H54 (cell line): Measurements from ENCODE around the gene NOS1.
"Not testable (repeated sequence)": the region's sequence is repeated elsewhere in the genome, so short reads cannot be mapped to it uniquely, and the experiment has no call there.

Experiments
- DNase-seq: peaks from one replicate; pipeline ENCODE4 v3.0.0; 2011; ENCODE audit warnings: low spot score, mixed read lengths; ENCODE audit not compliant: insufficient read length
- FAIRE-seq: peaks from 3 replicates; lab custom pipeline; 2011; peaks lifted over from hg19 to GRCh38; lab: Jason Lieb, UNC
- POLR2A ChIP-seq: IDR thresholded peaks from 2 replicates; pipeline ENCODE4 v1.6.1; 2011; ENCODE audit warnings: low read depth, mild to moderate bottlenecking, low read length

The NOS1 gene

DNA sequence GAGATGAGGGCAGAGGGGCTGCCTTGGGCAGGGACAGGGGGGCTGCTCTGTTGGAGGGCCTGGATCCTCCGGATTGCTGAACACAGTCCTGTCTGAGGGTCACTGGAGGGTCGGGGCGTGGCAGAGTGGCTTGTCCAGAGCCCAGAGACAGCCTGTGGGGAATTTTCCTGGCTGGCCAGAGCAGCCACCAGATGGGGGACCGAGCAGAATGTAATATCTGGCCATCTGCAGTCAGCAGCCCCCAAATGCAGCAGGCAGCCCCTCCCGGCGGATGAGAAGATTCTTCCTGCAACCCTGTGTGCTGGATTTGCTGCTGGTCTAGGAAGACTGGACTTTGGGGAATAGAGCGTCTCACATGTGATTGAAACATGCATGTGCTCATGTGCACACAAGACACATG lies 23.3 kb upstream of the NOS1 start:
- FAIRE-seq (no peak), DNase-seq (no peak)
- no peak for TF ChIP-seq POLR2A

- FAIRE-seq (no peak), DNase-seq (no peak)
- no peak for TF ChIP-seq POLR2A
Observed at GRCh38 chr12:117380083-117380482, 18.7 kb upstream of the NOS1 start.

- no peak for TF ChIP-seq POLR2A
- FAIRE-seq (no peak), DNase-seq (no peak)
Observed at GRCh38 chr12:117377758-117378157, 16.3 kb upstream of the NOS1 start.

DNA sequence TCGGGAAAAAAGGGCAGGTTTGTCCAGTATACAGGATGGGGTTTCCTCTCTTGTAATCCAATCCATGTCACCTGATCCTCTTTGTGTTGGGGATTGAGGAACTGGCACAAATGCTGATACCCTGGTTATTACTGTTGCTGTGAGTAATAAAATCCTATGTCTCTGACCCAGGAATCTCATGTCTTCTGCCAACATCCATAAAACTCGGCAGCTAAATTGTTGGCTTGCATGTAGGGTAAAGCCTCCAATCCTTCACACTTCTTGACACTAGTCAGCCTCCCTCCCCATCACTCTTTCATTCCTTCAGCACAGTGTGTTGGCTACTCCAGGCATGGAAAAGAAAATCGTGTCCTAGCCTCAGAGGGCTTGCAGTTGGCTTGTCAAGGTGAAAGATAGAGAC lies 9.2 kb upstream of the NOS1 start:
- TF ChIP-seq POLR2A, result no peak
- no peak for DNase-seq
- FAIRE-seq, result no peak

DNA sequence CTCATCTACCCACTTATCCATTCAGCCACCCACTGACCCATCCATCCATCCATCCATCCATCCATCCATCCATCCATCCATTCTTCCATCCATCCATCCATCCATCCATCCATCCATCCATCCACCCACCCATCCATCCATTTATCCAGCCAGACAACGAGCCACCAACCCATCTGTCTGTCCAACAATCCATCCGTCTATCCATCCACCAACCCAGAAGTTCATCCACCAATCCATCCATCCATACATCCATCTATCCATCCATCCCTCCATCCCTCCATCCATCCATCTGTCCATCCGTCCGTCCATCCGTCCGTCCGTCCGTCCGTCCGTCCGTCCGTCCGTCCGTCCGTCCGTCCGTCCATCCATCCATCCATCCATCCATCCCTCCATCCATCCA lies 8.6 kb upstream of the NOS1 start:
- DNase-seq, FAIRE-seq: not testable (repeated sequence)

- FAIRE-seq (peak; percentile 15), DNase-seq (peak; percentile 78)
- no peak for TF ChIP-seq POLR2A
Observed at GRCh38 chr12:117367006-117367638, 5.7 kb upstream of the NOS1 start.

- no peak for FAIRE-seq
- no peak for DNase-seq
- no peak for TF ChIP-seq POLR2A
Observed at GRCh38 chr12:117365049-117365616, 3.7 kb upstream of the NOS1 start.

GRCh38 chr12:117363953-117364486 lies 2.6 kb upstream of the NOS1 start:
- FAIRE-seq (no peak), DNase-seq (no peak)
- no peak for TF ChIP-seq POLR2A

DNA sequence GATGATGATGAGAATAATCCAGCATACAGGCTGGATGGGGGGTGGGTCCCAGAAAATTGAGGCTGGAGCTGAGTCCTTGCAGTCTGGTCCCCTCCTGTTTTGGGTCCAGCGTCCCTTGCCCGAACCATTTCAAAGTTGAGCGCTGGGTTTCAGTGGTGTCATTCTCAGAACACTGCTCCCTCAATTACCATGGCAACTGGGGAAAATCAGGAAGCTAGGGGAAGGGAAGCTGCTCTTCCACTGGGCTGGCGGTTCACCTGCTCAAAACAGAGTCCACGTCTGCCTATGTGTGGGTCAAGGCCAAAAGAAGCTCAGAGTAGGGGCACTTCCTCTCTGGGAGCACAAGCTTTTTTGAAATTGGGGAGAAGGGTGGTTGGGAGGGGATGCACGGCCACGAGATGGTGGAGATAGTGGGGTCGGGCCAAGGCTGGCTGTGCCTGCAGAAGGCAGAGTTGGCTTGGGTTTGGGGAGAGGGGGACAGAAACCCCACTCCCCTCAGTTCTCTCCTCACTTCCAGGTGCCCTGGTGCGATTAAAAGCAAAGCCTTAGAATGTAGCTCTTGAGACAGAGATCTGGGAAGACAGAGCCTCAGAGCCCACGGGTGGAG lies 1.7 kb upstream of the NOS1 start:
- no peak for TF ChIP-seq POLR2A
- no peak for FAIRE-seq
- no peak for DNase-seq

DNA sequence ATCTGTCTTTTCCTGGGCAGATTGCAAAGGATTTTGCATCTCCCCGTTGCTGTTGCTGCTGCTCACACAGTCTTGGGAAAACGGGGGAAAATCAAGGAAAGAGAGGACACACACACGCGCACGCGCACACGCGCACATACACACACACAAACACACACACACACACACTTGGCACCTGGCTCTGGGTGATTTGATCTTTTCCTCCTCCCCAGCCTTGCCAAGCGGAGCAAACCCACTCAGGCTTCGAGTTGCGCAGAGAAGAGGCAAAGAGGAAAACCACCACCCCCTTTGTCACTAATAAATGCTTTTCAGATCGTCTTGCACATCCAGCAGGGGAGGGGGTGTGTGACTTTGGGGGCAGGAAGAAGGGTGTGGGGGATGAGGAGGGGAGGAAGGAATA lies 965 bp upstream of the NOS1 start:
- DNase-seq, result no peak
- no peak for FAIRE-seq
- TF ChIP-seq POLR2A, result no peak

GRCh38 chr12:117361905-117362304 lies 479 bp upstream of the NOS1 start:
- FAIRE-seq, result no peak
- TF ChIP-seq POLR2A, result no peak
- no peak for DNase-seq

- FAIRE-seq, result no peak
- no peak for TF ChIP-seq POLR2A
- DNase-seq, result no peak
Observed at GRCh38 chr12:117360551-117361346, 677 bp downstream of the NOS1 start.

DNA sequence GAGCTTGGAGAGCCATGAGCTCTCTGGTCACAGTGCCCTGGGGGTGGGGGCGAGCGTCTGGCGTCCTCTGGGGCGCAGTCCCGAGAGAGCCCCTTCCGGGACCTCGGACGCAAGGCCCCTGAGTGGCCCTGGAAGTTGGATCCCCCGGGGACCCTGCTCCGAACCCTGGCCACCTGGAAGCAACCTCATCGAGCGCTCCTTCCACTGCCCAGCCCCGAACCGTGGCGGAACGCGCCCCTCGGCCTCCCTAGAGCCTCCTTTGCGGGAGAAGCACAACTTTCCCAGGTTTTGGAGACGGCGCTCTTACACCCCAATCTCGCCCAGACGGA lies 1.2 kb downstream of the NOS1 start:
- FAIRE-seq, result no peak
- TF ChIP-seq POLR2A, result no peak
- no peak for DNase-seq
